ENCODE data around the gene CD81.

The CD81 gene

DNA sequence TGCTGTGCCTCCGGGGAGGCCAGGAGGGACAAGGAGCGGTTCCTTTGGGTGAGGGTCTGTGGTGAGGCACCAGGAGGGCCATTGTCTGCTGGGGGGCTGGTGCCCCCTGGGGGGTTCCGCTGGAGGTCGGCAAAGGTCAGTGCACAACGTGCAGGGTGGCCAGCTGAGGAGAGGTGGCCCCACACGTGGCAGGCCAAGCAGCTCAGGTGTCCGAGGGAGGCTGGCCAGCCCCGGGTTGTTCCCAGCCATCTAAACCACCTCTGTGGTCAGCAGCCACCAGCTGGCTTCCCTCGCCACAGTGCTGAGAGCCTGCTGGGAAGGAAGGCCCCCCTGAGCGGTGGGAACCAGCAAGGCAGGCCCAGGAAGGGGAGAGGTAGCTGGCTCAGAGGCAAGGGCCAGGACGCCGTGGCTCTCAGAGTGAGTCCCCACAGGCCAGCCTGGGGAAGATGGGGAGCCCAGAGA lies 27.7 kb downstream of the CD81 start:
- DNase-seq (no peak), ATAC-seq (no peak)

DNA sequence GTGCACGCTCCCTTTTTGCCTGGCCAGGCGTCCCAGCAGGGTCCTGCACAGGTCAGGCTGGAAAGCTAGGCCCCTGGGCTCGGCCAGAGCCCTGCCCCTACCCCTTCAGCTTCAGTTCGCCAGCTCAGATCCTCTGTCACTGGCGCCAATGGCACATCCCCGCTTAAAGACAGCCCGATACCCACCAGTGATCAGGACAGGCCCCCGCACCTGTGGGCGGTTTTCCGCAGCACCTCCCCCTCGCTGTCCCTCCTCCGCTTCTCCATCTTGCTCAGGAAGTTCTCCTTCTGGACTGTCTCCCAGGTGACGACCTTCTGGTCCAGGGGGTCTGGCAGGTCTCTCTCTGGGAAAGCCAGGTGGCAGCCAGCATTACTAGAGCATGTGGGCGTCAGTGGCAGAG lies 29.3 kb downstream of the CD81 start:
- no peak for DNase-seq

DNA sequence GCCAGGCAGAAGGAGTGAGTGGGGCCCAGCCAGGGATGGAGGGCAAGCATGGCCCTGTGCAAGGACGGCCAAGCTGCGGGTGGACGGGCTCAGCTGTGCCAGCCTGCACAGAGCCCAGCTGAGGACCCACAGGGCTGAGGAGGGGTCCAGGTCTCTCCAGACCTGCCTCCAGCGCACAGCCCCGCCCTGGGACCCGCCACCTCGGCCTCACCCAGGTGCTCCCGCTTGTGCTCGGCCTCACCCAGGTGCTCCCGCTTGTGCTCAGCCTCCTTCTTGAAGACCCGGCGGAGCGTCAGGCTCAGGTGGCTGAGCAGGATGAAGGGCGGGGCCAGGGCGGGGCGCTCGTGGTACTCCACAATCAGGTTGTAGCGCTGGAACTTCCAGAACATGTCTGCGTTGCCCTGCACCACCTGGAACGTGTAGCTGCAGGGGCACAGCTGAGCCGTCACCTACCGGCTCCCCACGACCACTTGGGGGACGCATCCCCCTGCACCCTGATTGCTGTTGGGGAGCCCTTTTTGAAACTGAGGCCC lies 29.8 kb downstream of the CD81 start:
- no peak for DNase-seq
- no peak for ATAC-seq

More for the DNA sequence above, 29.3 kb downstream of the CD81 start:
- no peak for ATAC-seq

DNA sequence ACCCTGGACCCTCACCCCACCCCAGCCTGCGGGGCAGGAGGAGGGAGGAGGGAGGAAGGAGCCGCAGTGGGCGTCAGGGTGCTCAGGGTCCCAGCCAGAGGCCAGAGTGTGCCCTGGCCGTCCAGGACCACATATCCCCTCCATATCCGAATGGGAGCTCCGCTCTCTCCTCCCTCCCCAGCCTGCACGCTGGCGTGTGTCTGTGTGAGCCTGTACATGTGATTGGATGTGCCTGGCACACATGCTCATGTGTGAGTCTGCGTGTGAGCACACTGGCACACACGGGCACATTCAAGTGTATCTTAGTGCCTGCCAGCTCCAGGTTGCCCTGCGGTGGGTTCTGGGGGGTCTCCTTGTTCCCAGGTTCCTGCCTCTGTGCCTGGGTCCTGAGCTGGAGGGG lies 31.6 kb downstream of the CD81 start:
- DNase-seq (no peak), ATAC-seq (no peak)

DNA sequence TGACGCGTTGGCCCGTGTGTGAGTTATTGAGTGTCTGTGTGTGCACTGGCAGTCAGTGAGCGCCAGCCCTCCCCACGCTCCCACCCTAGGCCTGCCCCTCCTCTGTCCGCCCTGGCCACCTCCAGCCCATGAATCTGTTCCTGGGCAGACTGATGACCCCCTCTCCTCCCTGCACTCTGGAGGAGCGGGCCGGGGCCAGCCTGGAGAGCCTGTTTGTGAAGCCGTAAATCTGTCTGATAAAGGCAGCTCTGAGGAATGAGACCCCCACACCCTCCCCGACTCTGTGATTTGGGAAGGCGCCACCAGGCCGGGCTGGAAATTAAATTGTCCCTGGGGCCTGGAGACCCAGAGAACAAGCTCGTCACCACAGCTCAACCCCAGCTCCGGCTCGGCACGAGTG lies 32.0 kb downstream of the CD81 start:
- DNase-seq (no peak), ATAC-seq (no peak)

DNA sequence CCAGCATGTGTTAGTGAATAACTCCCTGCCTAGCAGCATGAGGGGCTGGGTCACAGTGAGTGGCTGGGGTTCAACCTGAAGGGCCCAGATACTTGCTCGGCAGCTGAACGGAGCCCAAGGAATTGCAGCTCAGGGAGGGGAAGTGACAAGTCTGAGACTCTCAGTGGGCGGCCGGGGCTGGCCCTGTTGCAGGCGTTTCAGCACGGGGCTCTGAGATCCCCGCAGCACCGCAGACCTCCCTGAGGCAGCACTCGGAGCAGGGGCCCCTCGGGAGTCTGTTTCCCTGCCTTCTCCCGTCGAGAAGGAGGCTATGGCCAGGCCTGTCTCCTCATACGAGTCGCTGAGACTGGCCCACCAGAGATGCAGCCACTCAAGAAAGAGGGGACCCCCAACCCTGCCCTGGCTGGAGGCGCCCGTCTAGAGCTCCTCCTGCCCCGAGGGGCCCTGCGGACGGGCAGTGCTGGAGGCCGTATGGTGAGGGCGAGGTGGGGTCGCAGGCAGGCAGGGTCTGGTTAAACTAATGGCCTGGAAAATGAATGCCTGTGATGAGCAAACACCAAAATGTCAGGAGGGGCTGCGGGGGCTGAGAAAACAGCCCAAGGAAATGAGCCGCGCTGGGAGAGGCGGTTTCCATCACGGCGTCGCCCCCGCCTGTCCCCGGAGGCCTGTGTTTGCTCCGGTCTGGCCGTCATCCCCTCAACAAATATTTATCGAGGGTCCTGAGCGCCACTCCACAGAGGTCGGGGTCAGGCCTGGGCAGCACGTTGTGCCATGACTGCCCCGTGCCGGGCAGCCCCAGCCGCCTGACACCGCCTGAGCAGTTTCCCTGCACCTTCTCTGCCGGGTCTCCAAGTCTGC lies 32.7 kb downstream of the CD81 start:
- ATAC-seq (no peak), DNase-seq (no peak)

DNA sequence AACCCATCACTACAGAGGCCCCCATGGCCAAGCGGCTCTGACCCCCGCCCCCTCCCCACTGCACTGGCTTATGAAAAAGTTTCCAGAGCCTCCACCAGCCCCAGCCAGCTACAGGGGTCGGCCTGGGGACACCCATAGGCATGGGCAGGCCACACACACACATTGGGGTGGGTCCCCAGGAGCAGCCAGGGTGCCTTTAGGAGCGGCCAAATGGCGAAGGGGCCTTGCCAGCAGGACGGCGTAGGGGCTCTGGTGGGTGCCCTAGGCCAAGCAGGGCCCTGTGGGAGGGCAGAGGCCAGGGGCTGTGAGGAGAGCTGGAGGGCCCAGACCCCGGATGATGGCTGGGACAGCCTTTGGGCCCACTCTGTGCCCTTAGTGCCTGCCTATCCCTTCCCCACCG lies 33.5 kb downstream of the CD81 start:
- DNase-seq (no peak), ATAC-seq (no peak)

DNA sequence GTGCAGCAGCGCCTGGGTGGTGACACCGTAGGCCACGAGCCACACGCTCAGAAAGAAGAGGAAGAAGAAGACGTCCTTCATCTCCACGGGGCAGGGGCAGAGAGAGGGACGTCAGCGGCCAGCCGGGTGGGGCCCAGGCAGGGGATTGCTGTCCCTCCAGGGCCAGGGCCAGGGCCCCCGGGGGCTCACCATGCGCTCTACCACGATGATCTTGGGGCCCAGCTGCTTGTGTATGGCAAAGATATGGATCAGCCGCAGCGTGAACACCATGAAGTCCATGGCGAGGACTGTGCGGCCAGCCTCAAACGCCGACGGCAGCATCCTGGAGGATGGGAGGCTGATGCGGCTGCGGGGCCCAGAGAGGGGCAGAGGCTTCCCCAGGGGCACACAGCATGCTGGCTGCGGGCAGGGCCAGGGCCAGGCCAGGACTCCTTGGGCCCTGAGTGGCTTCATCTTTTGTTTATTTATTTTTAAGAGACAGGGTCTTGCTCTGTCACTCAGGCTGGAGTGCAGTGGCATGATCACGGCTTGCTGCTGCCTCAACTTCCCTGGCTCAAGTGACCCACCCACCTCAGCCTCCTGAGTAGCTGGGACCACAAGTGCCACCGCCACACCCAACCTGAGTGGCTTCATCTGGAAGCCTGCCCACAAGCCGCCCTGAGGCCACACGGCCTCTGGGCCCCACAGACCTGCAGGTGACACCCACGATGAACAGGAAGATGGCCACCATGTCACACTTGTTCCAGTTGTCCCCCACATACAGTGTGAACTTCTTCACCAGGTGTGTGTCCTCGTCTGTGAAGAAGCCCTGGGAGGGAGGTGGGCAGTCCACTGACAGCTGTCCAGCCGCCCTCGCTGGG lies 34.6 kb downstream of the CD81 start:
- no peak for ATAC-seq

DNA sequence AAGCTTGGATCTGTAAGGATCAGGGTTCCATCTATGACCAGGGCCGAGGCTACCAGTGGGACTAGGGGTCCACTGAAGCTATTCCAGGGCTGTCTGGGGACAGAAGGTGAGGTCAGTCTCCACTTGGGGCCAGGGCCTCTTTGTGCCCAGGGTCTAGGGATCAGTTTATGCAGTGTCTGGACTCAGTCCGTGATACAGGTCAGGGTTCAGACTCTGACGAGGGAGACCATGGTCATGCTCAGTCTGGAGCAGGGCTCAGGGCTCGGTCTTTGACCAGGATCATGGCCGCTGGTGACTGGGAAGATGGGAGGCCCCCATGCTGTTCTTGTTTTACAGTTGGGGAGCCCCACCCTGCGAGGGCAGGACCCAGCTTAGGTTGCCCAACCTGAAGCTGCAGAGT lies 35.2 kb downstream of the CD81 start:
- DNase-seq, result no peak
- no peak for ATAC-seq

More for the DNA sequence above, 34.6 kb downstream of the CD81 start:
- DNase-seq, result no peak

DNA sequence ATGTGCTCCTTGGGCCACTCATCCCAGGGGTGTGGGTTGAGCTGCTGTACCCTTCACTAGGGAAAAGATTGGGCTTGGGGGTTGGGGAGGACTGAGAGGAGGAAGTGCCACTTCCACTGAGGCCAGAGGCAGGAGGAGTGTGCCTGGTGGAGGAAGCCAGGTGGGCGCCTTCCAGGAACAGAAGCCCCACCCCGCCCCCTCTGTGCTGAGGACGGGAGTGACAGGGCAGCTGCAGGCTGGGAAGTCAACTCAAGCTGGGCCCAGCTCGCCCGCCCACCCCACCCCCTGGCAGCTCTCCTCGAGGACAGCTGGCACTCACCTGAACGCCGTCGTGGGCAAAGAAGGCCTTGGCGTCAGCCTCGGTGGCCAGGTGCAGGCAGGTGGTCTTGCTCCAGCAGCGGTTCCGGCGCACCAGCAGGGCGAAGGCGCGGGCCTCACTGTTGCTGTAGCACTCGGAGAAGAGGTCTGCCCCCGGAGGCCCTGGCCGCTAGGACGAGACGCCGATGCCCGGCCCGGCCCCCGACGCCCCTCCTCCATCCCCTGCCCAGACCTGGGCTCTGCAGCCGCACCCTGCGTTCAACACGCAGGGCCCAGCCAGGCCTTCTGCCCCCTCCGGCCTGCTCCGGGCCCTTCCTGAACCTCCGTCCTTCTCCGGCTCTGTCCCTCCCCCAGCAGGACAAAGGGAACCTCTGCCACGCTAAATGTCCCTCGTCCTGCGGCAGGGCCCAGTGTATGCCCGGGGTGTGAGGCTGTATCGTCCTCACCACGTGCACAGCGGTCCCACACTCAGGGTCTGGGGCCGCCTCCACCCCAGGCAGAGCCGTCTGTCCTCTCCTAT lies 36.9 kb downstream of the CD81 start:
- no peak for DNase-seq
- ATAC-seq, result no peak

DNA sequence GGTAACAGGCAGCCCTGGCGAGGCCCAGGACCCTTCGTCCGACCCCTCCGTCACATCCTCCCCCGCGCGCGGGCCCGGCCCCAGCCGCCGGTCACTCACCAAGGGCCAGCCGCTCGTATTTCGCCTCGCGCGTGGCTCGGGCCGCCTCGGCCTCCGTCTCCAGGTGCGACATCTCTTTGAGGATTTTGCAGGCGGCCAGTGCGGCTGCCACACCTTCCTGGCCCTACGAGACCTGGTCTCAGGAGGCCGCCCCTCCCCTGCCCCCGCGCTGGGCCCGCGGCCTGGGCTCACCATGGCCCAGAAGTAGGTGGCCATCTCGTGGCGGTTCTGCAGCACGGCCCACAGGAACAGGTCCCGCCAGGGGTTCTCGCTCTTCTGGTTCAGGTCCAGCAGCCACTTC lies 37.5 kb downstream of the CD81 start:
- ATAC-seq (no peak), DNase-seq (no peak)

DNA sequence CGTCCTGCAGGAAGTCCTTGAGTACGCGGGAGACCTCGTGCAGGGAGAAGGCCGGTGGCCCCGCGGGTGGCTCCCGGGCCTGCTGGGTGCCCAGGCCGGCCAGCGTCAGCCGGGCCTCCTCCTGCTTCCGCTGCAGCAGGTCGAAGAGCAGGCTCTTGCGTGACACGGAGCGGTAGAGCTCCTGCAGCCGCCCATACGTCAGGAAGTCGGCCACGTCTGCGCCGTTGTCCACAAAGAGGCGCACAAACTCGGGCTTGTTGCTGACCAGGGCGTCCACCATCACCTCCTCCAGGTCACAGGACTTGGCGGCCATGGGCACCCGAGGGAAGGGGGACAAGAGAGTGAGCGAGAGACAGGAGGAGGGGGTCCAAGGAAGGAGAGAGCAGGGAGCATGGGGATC lies 38.1 kb downstream of the CD81 start:
- no peak for ATAC-seq
- DNase-seq, result no peak

DNA sequence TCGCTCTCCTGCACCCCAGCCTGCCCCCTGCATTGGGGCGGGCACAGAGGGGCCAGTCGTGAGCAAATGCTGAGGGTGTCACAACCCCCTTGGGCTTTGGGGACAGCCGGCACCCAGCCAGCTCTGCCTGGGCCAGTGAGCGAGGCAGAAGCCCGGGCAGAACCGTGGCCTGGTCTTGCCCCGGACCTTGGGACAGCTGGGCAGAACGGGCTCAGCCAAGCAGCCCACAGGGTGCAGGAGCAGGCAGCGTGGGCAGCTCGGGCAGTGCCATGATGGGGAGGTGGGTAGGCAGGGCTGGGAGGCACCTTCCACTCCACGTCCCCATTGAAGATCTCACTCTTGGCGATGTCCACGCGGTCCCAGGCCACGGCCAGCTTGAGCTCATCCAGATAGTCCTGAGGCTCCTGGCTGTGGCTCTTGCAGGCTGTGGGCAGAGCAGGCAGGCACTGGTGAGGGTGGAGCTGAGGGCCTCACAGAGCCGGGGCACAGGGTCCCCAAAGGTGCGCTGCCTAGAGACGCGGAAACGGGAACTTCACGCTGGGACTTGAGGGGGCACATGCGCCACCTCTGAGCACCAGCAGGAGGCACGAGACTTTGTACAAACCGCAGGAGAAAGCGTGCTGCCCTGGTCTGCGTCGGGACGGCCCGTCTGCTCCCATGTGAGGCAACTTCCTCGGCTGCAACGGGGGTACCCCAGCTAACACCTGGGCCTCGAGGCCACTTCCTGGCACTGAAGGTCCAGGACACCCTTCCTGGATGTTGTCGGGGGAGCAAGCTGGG lies 38.7 kb downstream of the CD81 start:
- ATAC-seq (no peak), DNase-seq (no peak)

DNA sequence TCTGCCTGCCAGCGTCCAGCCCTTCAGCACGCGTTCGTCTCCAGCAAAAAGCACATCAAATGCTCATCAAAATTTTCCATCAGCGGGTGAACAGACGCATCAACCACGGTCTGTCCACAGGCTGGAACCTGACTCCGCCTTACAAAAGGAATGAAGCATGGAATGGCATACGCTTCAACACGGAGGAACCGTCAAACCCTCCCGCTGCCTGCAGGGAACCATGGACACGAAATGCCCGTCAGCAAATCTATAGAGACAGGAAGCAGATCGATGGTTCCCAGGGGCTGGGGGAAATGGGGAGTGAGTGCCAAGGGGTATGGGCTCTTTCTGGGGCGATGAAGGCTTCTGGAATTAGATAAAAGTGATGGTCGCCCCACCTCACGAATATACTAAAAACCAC lies 39.7 kb downstream of the CD81 start:
- DNase-seq (no peak), ATAC-seq (no peak)

DNA sequence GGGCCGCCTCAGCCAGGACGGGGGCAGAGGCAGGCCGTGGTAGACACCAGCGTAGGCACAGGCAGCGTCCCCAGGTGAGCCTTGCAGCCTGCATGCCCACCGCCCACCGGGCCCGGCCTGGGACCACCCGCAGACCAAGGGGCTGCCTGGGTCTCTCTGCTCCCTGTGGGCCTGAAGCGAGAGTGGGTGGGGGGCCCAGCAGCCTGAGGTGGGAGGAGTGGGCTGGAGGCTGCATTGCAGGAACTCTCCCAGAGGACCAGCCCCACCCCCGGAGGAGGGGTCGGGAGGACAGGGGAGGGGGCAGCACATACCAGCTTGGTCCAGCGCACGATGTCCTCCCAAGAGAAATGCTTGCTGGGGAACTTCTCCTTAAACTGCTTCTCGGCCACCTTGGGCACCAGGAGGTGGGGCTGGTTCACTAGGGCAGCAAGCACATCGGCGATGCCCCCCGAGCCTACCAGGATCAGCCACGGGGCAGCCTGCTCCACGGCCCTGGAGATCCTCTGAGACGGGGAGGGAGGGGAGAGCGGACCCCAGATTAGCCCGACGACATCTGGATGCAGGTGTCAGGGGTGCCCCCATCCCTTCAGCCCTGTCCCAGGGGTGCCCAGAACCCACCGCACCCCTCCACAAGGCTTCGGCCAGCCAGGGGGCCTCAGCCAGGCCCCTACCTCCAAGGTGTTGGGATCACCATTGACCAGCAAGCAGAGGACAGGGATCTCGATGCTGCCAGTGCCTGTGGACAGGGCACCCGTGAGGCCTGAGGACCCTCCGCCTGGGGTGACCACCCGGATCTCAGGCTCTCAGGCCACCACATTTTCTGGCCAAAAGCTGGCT lies 41.0 kb downstream of the CD81 start:
- no peak for ATAC-seq
- DNase-seq, result no peak

DNA sequence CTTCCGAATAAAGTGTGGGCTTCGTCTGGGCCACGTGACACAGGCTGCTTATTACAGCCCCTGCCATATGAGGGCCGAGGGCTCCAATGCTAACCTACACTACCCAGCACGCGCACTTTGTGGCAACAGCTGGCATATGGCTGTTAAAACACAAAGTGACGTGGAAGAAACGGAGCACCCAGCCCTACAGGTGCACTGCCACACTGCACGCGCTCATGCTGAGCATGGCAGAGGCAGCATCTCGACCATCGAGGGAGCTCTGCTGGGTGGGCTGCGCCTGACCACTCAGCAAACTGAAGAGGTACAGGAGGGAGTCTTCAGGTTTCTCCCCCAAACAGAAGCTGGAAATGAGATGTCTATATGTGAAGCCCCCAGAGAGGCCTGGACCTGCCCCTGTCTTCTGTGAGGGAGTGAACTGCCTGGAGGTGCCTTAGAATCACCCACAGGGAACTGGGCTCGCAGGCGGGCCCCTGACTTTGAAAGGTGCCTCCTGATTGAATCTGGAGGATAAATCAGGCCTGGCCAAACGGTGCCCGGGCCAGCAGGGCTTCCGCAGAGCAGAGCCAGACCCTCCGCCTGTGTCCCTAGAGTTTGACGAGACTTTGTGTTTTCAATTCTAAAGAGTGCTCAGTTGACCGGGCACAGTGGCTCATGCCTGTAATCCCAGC lies 41.7 kb downstream of the CD81 start:
- DNase-seq, result no peak
- ATAC-seq, result no peak

DNA sequence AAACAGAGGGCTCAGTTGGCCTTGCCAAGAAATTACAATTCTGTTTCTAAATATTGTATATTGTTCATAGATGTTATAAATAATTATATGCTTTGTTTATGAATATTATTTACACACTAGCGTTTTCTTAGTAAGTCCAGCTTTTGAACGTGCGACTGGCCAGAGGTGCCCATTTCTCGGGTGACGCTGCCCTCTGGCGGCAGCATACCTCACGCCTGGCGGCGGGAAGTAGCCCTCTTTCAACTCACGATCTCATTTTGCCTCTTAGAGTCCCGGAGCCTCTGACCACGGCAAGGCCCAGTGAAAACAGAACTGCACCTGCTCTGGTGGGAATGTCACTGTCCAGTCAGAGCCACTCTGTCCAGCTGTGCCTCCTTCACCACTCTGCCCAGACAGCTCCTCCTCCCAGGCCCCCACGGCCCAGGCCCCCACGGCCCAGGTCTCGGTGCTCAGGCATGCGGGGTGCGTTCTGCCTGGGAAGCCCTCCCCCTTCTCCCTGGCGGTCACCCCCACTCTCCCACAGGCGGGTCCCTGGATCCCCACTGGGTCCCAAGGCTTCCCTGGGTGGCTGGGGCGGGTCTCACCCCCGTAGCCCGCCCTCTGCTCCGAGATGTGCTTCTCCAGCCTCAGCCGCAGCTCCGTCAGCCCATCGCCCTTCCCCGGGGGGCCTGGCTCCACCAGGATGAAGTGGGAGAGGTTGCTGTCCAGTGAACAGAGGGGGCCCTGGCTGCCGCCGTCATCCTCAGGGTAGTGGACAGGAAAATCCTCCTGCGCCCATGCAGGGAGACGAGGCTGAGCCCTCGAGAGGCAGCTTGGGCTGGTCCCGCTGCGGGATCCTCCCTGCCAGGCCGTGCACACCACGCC lies 42.8 kb downstream of the CD81 start:
- DNase-seq (peak; percentile 79), ATAC-seq (peak; percentile 28)

DNA sequence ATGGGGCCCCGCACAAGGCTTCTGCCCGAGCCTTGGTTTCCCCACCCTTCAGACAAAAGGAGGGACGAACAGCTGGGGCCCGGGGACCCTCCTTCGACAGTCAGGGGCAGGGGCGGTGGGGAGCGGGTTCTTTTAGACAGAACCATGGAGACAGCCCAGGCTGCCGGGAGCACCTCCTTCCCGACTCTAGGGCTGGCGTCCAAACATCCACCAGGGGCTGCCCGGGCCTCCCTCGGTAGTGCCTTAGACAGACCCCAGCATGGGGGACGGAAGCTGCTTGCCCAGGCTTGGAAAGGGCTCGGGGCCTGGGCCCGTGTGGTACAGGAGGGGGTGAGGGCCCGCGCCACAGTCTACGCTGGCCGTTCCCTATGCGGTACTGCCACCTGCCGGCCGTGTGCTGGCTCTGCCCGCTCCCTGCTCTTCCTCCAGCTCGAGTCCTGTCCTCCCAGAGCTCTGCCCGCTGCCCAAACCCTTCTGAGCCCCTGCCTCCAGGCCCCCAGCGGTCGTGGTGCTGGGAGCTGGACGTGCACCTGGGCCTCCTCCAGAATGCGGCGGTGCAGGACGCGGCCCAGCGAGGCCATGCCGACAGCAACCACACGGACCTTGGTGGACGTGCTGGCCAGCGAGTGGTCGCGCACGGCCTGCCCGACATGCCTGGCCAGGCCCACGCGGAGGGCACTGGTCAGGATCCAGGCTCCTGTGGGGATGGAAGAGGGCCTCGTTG lies 43.6 kb downstream of the CD81 start:
- peak; percentile 89 for ATAC-seq
- peak; percentile 79 for DNase-seq

Data from stimulated activated naive CD8-positive, alpha-beta T cell treated with anti-CD3 and anti-CD28 coated beads, Interleukin-15, Interleukin-2, amounts not matched to agents 100 U/mL and 50 U/mL, for 24 hours (primary cell).